Effector CD4-positive, alpha-beta T cell (primary cell): Measurements from ENCODE around the gene ZNF189.

Source experiments
- DNase-seq: peaks from one replicate; pipeline ENCODE4 v3.0.0-alpha.2; 2020

Gene ZNF189

GRCh38 chr9:101455656-101456240 lies 57.1 kb downstream of the ZNF189 start:
- DNase-seq: no peak

- DNase-seq: no peak
Measured at GRCh38 chr9:101457003-101457402, 58.4 kb downstream of the ZNF189 start.

GRCh38 chr9:101458963-101459631 lies 60.4 kb downstream of the ZNF189 start:
- DNase-seq: no peak
